Hypothalamus (tissue), 51 donors: ENCODE data around the gene NRARP.

ENCODE experiments used
- DNase-seq, 51 donors: peaks; one replicate each; lab custom pipeline; 2025; lab: John Stamatoyannopoulos, UW

Gene NRARP

DNA sequence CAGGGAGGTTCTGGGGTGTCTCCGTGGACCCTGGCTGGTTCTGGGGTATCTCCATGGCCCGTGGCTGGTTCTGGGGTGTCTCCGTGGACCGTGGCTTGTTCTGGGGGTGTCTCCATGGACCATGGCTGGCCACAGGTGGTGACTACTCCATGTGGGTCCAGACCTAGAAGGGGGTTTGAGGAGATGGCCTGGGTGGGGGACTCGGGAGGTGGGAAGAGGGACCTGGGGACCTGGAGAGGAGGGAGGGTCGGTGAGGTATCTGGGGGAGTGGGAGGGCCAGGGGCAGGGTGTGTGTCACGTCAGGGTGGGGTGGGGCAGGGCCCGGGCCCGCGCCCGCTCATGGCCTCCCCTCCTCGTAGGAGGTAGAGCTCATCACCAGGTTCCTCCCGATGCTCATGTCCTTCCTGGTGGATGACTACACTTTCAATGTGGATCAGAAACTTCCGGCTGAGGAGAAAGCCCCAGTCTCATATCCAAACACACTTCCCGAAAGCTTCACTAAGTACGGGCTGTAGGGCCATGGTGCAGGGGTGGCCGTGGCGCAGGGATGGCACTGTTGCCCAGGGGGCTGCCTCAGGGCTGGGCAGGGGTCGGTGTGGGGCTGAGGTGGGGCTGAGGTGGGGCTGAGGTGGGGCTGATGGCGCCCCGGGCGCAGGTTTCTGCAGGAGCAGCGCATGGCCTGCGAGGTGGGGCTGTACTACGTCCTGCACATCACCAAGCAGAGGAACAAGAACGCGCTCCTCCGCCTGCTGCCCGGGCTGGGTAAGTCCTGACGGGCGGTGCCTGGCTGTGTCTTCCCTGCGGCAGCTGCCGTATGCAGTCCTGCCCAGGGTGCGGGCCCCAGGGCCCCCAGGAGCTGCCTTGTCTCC lies 35.3 kb downstream of the NRARP start:
- no peak for DNase-seq

- no peak for DNase-seq
These were observed 35.9 kb downstream of the NRARP start for GRCh38 chr9:137266162-137266527.

DNA sequence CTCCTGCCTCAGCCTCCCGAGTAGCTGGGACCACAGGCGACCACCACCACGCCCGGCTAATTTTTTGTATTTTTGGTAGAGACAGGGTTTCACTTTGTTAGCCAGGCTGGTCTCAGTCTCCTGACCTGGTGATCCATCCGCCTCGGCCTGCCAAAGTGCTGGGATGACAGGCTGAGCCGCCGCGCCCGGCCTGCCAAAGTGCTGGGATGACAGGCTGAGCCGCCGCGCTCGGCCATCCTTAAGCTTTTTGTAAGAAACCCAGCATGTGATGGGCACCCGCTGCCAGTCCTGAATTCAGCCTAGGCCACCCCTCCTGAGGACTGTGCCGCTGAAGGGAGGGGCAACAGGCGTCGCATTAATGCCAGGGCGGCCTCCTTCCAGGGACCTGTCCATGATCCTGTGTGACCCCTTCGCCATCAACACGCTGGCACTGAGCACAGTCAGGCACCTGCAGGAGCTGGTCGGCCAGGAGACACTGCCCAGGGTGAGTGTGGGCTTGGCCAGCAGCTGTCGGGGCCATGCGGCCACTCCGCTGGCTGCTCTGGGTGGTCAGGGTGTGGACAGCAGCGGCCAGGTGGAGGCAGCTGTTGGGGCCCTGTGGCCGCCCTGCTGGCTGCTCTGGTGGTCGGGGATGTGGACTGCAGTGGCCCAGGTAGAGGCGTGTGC lies 36.4 kb downstream of the NRARP start:
- no peak for DNase-seq

DNA sequence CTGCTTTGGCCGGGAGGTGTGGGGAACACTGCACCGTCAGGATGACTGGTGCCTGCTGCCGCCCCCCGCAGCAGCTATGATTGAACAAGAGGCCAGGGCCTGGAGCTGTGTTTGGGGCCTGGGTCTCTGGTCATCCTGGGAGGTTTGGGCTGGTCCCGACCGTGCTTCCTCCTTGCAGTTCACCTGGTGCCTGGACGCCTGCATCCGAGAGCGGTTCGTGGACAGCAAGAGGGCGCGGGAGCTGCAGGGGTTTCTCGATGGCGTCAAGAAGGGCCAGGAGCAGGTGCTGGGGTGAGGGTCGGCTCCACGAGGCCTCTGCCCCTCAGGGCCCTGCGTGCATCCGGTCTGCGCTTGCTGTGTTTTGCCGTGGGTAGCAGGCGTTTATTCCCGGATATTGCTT lies 38.0 kb downstream of the NRARP start:
- no peak for DNase-seq

DNA sequence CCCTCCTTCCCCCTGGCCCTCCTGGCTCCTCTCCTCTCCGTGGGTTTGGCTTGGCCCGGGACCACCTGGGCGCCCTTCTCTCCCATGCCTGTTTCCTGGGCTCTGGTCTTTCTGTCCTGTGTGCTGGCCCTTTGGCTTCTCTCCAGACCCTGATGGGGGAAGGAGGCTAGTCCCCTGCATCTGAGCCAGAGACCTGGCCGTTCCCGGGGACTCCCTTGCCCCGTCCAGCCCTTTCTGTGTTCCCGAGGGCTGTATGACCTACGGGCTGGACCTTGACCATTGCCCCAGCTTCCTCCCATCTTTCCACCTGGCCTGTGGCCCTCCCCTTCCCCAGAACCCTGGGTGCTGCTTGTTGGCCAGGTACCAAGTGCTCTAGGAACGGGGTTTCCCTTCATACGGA lies 38.6 kb downstream of the NRARP start:
- DNase-seq, result no peak

GRCh38 chr9:137262909-137263285 lies 39.2 kb downstream of the NRARP start:
- no peak for DNase-seq

- DNase-seq, result peak in 10 of 51 donors; percentile 6 to 36 (median 20)
These were observed 39.7 kb downstream of the NRARP start for GRCh38 chr9:137262173-137262908.

DNA sequence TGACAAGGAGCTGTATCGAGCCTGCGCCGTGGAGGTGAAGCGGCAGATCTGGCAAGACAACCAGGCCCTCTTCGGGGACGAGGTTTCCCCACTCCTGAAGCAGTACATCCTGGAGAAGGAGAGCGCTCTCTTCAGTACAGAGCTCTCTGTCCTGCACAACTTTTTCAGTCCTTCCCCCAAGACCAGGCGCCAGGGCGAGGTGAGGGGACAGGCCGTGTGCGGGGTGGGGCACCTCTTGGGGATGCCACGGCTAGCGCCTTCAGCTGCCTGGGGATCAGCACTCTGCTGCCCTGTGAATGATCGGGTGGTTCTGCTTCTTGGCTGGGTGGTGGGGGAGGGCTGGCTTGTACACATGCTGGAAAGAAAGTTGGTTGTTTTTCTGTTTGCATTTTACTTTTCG lies 45.2 kb downstream of the NRARP start:
- no peak for DNase-seq

DNA sequence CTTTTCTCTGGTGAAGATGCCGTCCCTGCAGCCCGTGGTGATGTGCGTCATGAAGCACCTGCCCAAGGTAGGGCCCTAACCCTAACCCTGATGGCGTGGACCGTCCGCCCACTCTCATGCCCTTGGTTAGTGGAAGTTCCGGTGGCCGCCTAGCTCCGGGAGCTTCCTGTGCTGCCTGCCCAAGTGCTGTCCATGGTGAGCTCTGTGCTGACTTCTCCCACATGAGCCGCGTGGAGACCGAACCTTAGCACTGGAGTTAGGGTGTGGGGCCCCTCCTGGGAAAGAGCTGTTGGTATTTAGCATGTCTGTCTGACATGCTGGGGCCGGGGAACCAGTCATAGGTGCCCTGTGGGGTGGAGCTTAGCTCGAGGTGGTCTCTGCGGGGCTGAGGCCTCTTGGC lies 45.7 kb downstream of the NRARP start:
- no peak for DNase-seq

- peak in 1 of 51 donors; percentile 48 for DNase-seq
These were observed 46.5 kb downstream of the NRARP start for GRCh38 chr9:137255448-137256114.

GRCh38 chr9:137254624-137255447 lies 47.2 kb downstream of the NRARP start, which contains the start of gene NELFB:
Gene NELFB (plus strand): TSS chr9:137255327.
- peak; percentile 44 to 98 (median 89) for DNase-seq

DNA sequence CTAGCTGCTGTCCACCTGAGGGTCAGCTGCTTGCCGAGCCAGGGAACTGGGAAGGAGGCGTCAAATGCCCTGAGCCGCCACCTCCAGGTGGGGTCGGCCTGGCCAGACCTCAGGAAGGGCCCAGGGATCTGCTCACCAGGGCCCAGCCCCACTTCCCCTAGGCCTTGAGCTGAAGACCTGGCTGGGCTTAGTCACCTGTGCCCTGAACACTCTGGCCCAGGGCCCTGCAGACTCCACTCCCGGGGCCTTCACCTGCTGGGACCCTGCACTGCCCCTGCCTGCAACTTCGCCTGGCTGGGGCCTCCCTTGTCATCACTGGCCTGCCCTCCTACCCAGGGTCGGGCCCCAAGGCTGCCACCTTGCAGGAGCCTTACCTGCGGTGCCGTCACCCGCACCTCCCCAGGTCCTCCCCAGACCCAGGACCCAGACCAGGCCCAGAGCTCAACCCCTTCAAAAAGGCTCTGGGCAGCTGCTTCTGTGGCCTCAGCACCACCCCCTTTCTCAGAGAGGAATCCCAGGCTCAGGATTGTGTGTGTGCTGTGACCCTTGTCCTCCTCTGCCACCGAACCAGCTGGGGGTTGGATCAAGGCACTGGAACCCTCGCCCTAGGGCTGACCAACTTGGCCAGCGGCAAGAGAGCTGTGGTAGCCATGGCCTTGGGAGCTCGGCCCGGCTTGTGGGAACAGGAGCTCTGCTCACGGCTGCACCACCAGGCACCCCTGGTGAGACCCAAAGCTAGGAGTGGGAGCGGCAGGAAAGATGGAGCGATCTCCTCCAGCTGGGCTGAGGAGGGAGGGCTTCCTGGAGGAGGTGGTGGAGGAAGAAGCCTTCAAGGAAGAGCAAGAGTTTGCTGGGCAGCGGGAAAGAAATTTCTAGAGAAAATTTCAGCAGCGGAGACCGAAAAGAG lies 48.1 kb downstream of the NRARP start:
- DNase-seq, result no peak

- DNase-seq, result no peak
These were observed 49.2 kb downstream of the NRARP start for GRCh38 chr9:137252555-137253506.

DNA sequence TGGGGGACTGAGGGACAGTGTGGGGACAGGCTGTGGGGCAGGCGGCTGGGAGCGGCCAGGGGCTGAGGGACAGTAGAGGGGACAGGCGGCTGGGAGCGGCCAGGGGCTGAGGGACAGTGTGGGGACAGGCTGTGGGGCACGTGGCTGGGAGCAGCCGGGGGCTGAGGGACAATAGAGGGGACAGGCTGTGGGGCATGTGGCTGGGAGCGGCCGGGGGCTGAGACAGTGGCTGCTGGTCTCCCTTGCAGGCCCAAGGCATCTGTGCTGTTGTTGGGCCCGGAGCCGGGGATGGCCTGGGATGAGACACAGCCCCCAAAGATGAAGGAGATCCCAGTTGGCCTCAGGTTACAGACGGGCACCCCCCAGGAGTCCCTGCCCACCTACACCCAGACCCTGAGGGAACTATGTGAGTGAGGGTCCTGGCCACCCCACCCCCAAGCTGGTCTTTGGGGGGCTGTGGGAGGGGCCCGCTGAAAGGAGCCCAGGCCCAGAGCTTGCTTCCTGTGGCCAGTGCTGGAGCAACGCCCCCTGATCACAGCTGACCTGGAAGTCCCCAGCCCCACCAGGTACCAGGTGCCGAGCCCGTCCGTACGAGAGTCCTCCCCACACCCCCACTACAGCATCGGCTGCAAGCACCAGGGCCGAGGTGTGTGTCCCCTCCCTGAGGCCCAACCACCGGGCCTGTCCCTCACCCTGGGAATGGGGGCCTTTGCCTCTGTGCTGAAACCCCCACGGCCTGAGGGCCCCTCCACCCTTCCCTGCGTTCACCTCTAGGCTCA lies 50.4 kb downstream of the NRARP start:
- no peak for DNase-seq

DNA sequence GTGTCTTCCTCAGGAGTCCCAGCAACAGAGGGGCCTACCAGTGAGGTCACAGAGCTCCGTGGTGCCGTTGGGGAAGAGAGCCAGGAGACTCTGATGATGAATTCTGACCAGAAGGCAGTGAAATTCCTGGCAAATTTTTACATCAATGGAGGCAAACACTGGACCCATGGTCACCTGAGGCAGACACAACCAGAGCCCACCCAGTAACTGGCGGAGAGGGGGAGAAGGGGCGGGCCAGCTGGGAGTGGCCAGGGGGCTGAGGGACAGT lies 50.9 kb downstream of the NRARP start, which contains the start of gene STPG3:
STPG3 (plus strand) TSS at position 93 of the 268 bp plus-strand sequence; CDS start at position 94, 1 bp downstream.
- no peak for DNase-seq

DNA sequence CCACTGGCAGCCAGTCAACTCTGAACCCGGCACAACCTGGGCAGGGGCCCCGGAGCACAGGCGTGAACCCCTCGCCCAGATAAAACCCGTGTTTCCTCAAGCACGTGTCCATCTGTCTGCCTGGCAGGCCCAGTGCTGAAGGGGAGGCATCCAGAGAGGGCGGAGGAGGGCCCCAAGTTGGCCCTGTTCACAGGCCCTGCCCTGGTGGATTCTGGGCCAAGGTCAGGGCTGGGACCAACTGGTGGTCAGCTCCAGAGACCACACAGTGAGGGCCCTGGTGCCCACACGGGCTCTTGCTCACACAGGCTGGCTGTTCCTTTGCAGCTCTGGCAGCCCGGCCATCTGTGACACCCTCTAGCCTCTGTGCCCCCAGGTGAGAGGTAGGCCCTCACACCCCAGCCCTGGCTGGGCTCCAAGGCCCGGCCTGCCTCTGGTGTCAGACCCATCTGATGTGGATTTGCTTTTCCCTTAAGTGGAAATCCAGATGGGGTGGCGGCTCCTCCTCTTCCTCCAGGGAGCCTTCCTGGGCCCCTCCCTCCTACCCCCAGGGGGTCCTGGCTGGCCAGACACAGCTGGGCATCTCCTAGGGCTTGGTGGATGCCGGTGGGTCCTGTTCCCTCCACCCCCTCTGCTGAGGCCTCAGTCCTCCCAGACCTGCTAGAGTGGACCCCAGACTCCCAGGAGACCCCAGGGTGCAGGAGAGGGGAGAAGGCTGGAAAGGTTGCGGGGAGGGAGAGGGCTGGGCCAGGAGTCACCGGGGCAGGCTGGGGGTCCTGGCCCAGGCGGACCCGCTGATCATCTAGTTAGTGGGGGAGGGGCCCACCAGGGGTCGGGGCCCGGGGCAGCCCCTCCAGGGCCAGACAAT lies 51.5 kb downstream of the NRARP start:
- DNase-seq, result no peak
